Lower leg skin (tissue), 3 donors: Measurements from ENCODE around the gene MAN1C1.

ENCODE experiments used
- POLR2A ChIP-seq, 2 donors: fragments of 450-650 bp; IDR thresholded peaks; one replicate each; pipeline ENCODE4 v1.6.1; 2016 to 2017; ENCODE audit warnings: antibody characterized with exemption in 2 of 2, mild to moderate bottlenecking in 1 of 2, moderate library complexity in 1 of 2
- TF ChIP-seq, protein P1 (sequence below), 3 donors: fragments of 450-650 bp; IDR thresholded peaks; one replicate each; pipeline ENCODE4 v1.5.1; 2016; ENCODE audit warnings: antibody characterized with exemption in 3 of 3, mild to moderate bottlenecking in 3 of 3, moderate library complexity in 2 of 3

DNA sequence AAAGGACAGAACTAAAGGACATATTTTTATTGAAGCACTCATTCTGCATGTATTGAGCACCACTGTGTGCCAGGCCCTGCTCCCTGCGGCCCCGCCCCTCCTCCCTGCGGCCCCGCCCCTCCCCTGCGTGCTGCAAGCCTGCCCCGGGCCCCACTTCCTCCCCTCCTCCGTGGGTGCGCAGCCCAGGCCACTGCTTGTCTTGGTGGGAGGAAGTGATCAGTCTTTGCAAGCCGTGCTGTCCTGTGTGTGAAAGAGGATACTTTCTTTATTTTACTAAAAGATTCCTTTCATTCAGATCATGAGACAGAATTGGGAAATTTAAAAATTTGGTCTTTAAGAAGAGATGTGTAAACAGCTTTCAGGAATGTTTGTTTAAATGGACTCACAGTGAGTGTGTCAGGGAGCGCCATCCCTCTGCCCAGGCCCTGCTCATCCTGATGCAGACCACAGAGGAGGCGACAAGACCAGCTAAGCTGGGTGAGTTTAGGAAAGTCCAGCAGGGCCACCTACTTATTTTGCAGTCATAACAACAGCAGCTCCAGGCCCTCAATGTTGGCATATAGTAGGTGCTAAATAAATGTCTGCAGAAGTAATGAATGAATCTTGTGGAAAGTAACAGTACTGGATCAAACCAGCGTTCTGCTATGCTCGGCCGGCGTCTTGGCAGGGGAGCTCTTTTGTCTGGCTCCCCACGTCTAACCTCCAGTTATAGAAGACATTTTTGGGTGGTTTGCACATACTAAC is 95.1 kb downstream of the MAN1C1 start:
- TF ChIP-seq, protein P1, sequence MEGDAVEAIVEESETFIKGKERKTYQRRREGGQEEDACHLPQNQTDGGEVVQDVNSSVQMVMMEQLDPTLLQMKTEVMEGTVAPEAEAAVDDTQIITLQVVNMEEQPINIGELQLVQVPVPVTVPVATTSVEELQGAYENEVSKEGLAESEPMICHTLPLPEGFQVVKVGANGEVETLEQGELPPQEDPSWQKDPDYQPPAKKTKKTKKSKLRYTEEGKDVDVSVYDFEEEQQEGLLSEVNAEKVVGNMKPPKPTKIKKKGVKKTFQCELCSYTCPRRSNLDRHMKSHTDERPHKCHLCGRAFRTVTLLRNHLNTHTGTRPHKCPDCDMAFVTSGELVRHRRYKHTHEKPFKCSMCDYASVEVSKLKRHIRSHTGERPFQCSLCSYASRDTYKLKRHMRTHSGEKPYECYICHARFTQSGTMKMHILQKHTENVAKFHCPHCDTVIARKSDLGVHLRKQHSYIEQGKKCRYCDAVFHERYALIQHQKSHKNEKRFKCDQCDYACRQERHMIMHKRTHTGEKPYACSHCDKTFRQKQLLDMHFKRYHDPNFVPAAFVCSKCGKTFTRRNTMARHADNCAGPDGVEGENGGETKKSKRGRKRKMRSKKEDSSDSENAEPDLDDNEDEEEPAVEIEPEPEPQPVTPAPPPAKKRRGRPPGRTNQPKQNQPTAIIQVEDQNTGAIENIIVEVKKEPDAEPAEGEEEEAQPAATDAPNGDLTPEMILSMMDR (IDR thresholded peaks at IDR 0.05) = no peak
- TF ChIP-seq POLR2A (IDR thresholded peaks at IDR 0.05) = no peak
